H1 (cell line): Measurements from ENCODE around the gene CAD. TPM values are rescaled to one million over a fixed set of nuclear protein-coding genes. Genes with fewer than 3 reads are reported as not detected.

Source experiments
- CTCF ChIA-PET: fragments of 300-600 bp; sonication (Branson Sonifier 250); formaldehyde crosslinking; loops from one replicate; lab custom pipeline; 2021; ENCODE audit not compliant: partially characterized antibody; lab: Charles Lee
- POLR2A ChIA-PET: fragments of 300-600 bp; sonication (Branson Sonifier 250); formaldehyde crosslinking; loops from one replicate; lab custom pipeline; 2021; ENCODE audit warnings: inconsistent platforms; ENCODE audit not compliant: partially characterized antibody; lab: Charles Lee
- DNase-seq, 2 experiments: peaks; one replicate each; pipeline versions ENCODE4 v3.0.0 to v3.0.0-alpha.2; 2010 to 2022; ENCODE audit warnings: low spot score in 2 of 2, low read depth in 1 of 2, mixed read lengths in 1 of 2
- FAIRE-seq: peaks from 2 replicates; lab custom pipeline; 2011; peaks lifted over from hg19 to GRCh38; lab: Jason Lieb, UNC
- H2AFZ ChIP-seq: 2 replicates; pipeline ENCODE4 v1.8.1; 2012; ENCODE audit warnings: low read length, inconsistent platforms
- H2AK5ac ChIP-seq: 2 replicates; pipeline ENCODE4 v1.6.1; 2013; ENCODE audit warnings: low read depth, low read length
- H2BK120ac ChIP-seq: replicated peaks from 2 replicates; pipeline ENCODE3; 2013; ENCODE audit warnings: low read depth, low read length, inconsistent platforms
- H2BK12ac ChIP-seq: 2 replicates; pipeline ENCODE4 v1.6.1; 2013; ENCODE audit warnings: low read depth, low read length
- H2BK15ac ChIP-seq: 2 replicates; pipeline ENCODE4 v1.6.1; 2013; ENCODE audit warnings: low read length
- H2BK20ac ChIP-seq: 2 replicates; pipeline ENCODE4 v1.6.1; 2013; ENCODE audit warnings: low read length
- H2BK5ac ChIP-seq: 2 replicates; pipeline ENCODE4 v1.6.1; 2013; ENCODE audit warnings: low read depth, low read length
- H3K14ac ChIP-seq: 2 replicates; pipeline ENCODE4 v1.6.1; 2013; ENCODE audit warnings: inconsistent platforms; ENCODE audit not compliant: insufficient read length
- H3K18ac ChIP-seq: 2 replicates; pipeline ENCODE4 v1.6.1; 2013; ENCODE audit warnings: low read length; ENCODE audit errors: extremely low read depth
- H3K23ac ChIP-seq: 2 replicates; pipeline ENCODE4 v1.6.1; 2013; ENCODE audit warnings: inconsistent platforms; ENCODE audit not compliant: insufficient read length
- H3K23me2 ChIP-seq: 2 replicates; pipeline ENCODE4 v1.6.1; 2013; ENCODE audit warnings: low read depth, low read length
- H3K27ac ChIP-seq: 2 replicates; pipeline ENCODE4 v1.6.1; 2011; ENCODE audit warnings: low read depth, low read length, inconsistent platforms
- H3K27me3 ChIP-seq, 4 experiments: replicated peaks in 1 of 4; 1 replicate in 1 of 4; 2 replicates in 3 of 4; pipeline versions ENCODE4 v1.6.1 to v1.8.1; 2011 to 2013; ENCODE audit warnings: low read length in 3 of 4, mild to moderate bottlenecking in 3 of 4, inconsistent platforms in 2 of 4, mixed read lengths in 2 of 4, moderate library complexity in 1 of 4; ENCODE audit not compliant: control insufficient read depth in 3 of 4, insufficient read depth in 3 of 4; ENCODE audit errors: extremely low read depth in 1 of 4
- H3K36me3 ChIP-seq, 4 experiments: 2 replicates each; pipeline versions ENCODE4 v1.6.1 to v1.8.1; 2011 to 2013; ENCODE audit warnings: mild to moderate bottlenecking in 4 of 4, low read length in 3 of 4, moderate library complexity in 2 of 4, control low read depth in 1 of 4, inconsistent platforms in 1 of 4; ENCODE audit not compliant: insufficient read depth in 4 of 4, control insufficient read depth in 2 of 4
- H3K4ac ChIP-seq: replicated peaks from 2 replicates; pipeline ENCODE3; 2013; ENCODE audit warnings: low read length, low read depth, mixed read lengths, inconsistent platforms; ENCODE audit not compliant: insufficient read length
- H3K4me1 ChIP-seq, 4 experiments: replicated peaks in 1 of 4; 1 replicate in 1 of 4; 2 replicates in 3 of 4; pipeline versions ENCODE4 v1.6.1 to v1.8.1; 2011 to 2013; ENCODE audit warnings: low read length in 3 of 4, inconsistent platforms in 2 of 4, mixed read lengths in 1 of 4; ENCODE audit not compliant: insufficient read depth in 4 of 4, control insufficient read depth in 3 of 4
- H3K4me2 ChIP-seq, 2 experiments: 2 replicates each; pipeline versions ENCODE4 v1.6.1 to v1.8.1; 2011 to 2013; ENCODE audit warnings: low read depth in 2 of 2, low read length in 2 of 2, control low read depth in 1 of 2, inconsistent platforms in 1 of 2, mild to moderate bottlenecking in 1 of 2; ENCODE audit not compliant: insufficient read depth in 1 of 2
- H3K4me3 ChIP-seq, 4 experiments: fragments of 200-600, 300-600 bp in 1 of 4; sonication (generic), shearing (Covaris generic), sonication (Bioruptor Twin) in 1 of 4; 2 replicates each; pipeline versions ENCODE4 v1.5.1 to v1.8.1; 2011 to 2016; ENCODE audit warnings: low read length in 4 of 4, low read depth in 3 of 4, control low read depth in 2 of 4, inconsistent platforms in 2 of 4, mild to moderate bottlenecking in 2 of 4, mixed read lengths in 1 of 4, moderate library complexity in 1 of 4; ENCODE audit not compliant: insufficient read depth in 2 of 4; ENCODE audit errors: extremely low read depth in 1 of 4
- H3K56ac ChIP-seq: replicated peaks from 2 replicates; pipeline ENCODE3; 2013; ENCODE audit warnings: low read depth, mild to moderate bottlenecking, mixed read lengths, low read length, inconsistent platforms; ENCODE audit not compliant: insufficient read length
- H3K79me1 ChIP-seq: 2 replicates; pipeline ENCODE4 v1.6.1; 2013; ENCODE audit warnings: low read depth, low read length, control low read depth
- H3K79me2 ChIP-seq, 2 experiments: 2 replicates each; pipeline versions ENCODE4 v1.6.1 to v1.8.1; 2012 to 2013; ENCODE audit warnings: low read length in 2 of 2, mild to moderate bottlenecking in 2 of 2, inconsistent platforms in 1 of 2; ENCODE audit not compliant: insufficient read depth in 2 of 2, control insufficient read depth in 1 of 2
- H3K9ac ChIP-seq, 4 experiments: replicated peaks in 1 of 4; 1 replicate in 1 of 4; 2 replicates in 3 of 4; pipeline versions ENCODE4 v1.6.1 to v1.8.1; 2011 to 2013; ENCODE audit warnings: low read depth in 3 of 4, low read length in 3 of 4, control low read depth in 2 of 4, mild to moderate bottlenecking in 2 of 4, moderate library complexity in 2 of 4, inconsistent platforms in 1 of 4; ENCODE audit errors: extremely low read depth in 1 of 4
- H3K9me3 ChIP-seq, 2 experiments: 2 replicates each; pipeline versions ENCODE4 v1.6.1 to v1.8.1; 2012 to 2013; ENCODE audit warnings: mild to moderate bottlenecking in 2 of 2, moderate library complexity in 2 of 2, control low read depth in 1 of 2, inconsistent platforms in 1 of 2, low read depth in 1 of 2, low read length in 1 of 2, mixed read lengths in 1 of 2; ENCODE audit not compliant: insufficient read depth in 2 of 2
- H4K20me1 ChIP-seq, 2 experiments: replicated peaks in 1 of 2; 2 replicates each; pipeline versions ENCODE3 to v1.8.1; 2011 to 2013; ENCODE audit warnings: inconsistent platforms in 2 of 2, low read length in 2 of 2, mild to moderate bottlenecking in 1 of 2; ENCODE audit not compliant: insufficient read depth in 2 of 2, control insufficient read depth in 1 of 2
- H4K5ac ChIP-seq: 2 replicates; pipeline ENCODE4 v1.6.1; 2013; ENCODE audit warnings: low read length, low read depth, mixed read lengths, inconsistent platforms; ENCODE audit not compliant: insufficient read length
- H4K8ac ChIP-seq: 2 replicates; pipeline ENCODE4 v1.8.0; 2013; ENCODE audit warnings: mild to moderate bottlenecking, moderate library complexity, low read length, inconsistent platforms; ENCODE audit not compliant: insufficient read depth; ENCODE audit errors: extremely low read depth
- H4K91ac ChIP-seq: replicated peaks from 2 replicates; pipeline ENCODE3; 2013; ENCODE audit warnings: low read length, mixed read lengths, inconsistent platforms; ENCODE audit not compliant: insufficient read length
- BCL11A ChIP-seq, 2 experiments: IDR thresholded peaks; one replicate each; pipeline ENCODE4 v1.6.1; 2011; ENCODE audit warnings: low read depth in 2 of 2, low read length in 2 of 2, mild to moderate bottlenecking in 2 of 2
- CREB1 ChIP-seq: IDR thresholded peaks from 2 replicates; pipeline ENCODE4 v1.6.1; 2012; ENCODE audit warnings: inconsistent platforms
- GTF2F1 ChIP-seq: IDR thresholded peaks from 2 replicates; pipeline ENCODE4 v1.6.1; 2012; ENCODE audit warnings: low read depth, low read length, improper control_type of control experiment, borderline replicate concordance
- HDAC6 ChIP-seq: IDR thresholded peaks from one replicate; pipeline ENCODE4 v1.7.1; 2012; ENCODE audit warnings: low read depth, mild to moderate bottlenecking, inconsistent platforms, low read length, moderate library complexity
- JUN ChIP-seq: IDR thresholded peaks from 2 replicates; pipeline ENCODE4 v1.6.1; 2011; ENCODE audit warnings: low read depth, mild to moderate bottlenecking, improper control_type of control experiment, low read length
- MAFK ChIP-seq: IDR thresholded peaks from 2 replicates; pipeline ENCODE4 v1.6.1; 2012; ENCODE audit warnings: low read depth, mild to moderate bottlenecking, improper control_type of control experiment, low read length
- NANOG ChIP-seq: IDR thresholded peaks from 2 replicates; pipeline ENCODE4 v1.6.1; 2011; ENCODE audit warnings: low read length, low read depth, mild to moderate bottlenecking, inconsistent platforms; ENCODE audit not compliant: insufficient read depth, poor library complexity, severe bottlenecking
- RFX5 ChIP-seq: IDR thresholded peaks from 2 replicates; pipeline ENCODE4 v1.6.1; 2011; ENCODE audit warnings: low read depth, low read length, improper control_type of control experiment, borderline replicate concordance
- SP4 ChIP-seq: IDR thresholded peaks from 2 replicates; pipeline ENCODE4 v1.6.1; 2012; ENCODE audit warnings: low read length, inconsistent platforms
- USF2 ChIP-seq: IDR thresholded peaks from 2 replicates; pipeline ENCODE4 v1.6.1; 2011; ENCODE audit warnings: low read length, improper control_type of control experiment
- ZNF274 ChIP-seq: IDR thresholded peaks from 2 replicates; pipeline ENCODE4 v1.7.0; 2012; ENCODE audit warnings: low read length, borderline replicate concordance; ENCODE audit errors: extremely low read depth
- WGBS, 2 experiments: shearing (Covaris generic) in 1 of 2; methylation state at CpG; one replicate each; pipeline versions ENCODE4 v1.1.6 to v1.1.7; 2013 to 2015; ENCODE audit warnings: low lambda C conversion rate in 2 of 2, mixed read lengths in 2 of 2, inconsistent platforms in 1 of 2, low coverage in 1 of 2, missing lambda C conversion rate in 1 of 2; ENCODE audit not compliant: insufficient replicate concordance in 2 of 2, insufficient coverage in 1 of 2, insufficient read length in 1 of 2; ENCODE audit errors: extremely low coverage in 1 of 2, missing lambda C conversion rate in 1 of 2; 5-methylcytosine and 5-hydroxymethylcytosine counted together
- polyA plus RNA-seq, 7 experiments: library from polyadenylated mRNA; depleted of rRNA in 3 of 7; stranded (reverse) in 5 of 7; unstranded in 2 of 7; fragments of >200 nt in 5 of 7; fragments of 200-250 nt in 2 of 7; gene quantifications; 1 replicate in 5 of 7; 2 replicates in 1 of 7; 4 replicates in 1 of 7; pipeline versions ENCODE4 v1.2.1 to v1.2.3, GENCODE V29; 2011 to 2013; ENCODE audit warnings: missing spikeins in 2 of 7, mixed read lengths in 2 of 7
- total RNA-seq: library from RNA; stranded (reverse); fragmentation: NEBNext Ultra II Directional; extraction: Animal tissue kit (Norgen Biotek cat#: 25700); gene quantifications from 2 replicates; pipeline ENCODE4 v1.2.1, GENCODE V29; 2021

The CAD gene
- total and polyA plus RNA-seq, 2 of the 8 experiments (the other 6 are each of a cell fraction or from before 2014, with no cell fraction given): 130 to 146 TPM

GRCh38 chr2:27201675-27202074 lies 15.5 kb upstream of the CAD start:
- H3K79me1 ChIP-seq: no peaks in the 10 kb centered on the region
- no peak overlapping the region for H4K5ac ChIP-seq
- peaks cover 44 to 63% (median 61%) of the 10 kb centered on the region in 4 experiments for H3K36me3 ChIP-seq
- no peak overlapping the region for H3K27ac ChIP-seq
- H2BK120ac ChIP-seq: no peak overlapping the region
- H3K56ac ChIP-seq: no peak overlapping the region
- no peak overlapping the region for H2BK15ac ChIP-seq
- H3K23ac ChIP-seq: no peak overlapping the region
- H3K27me3 ChIP-seq: no peaks in the 10 kb centered on the region
- H4K8ac ChIP-seq: no peak overlapping the region
- H4K91ac ChIP-seq: no peak overlapping the region
- H3K4me1 ChIP-seq: no peaks in the 10 kb centered on the region
- ChIA-PET POLR2A (interaction anchor here (0.8 to 5.7 kb wide), 5 partner anchors 10 to 19 kb away, joined by 3 to 35 read pairs (median 9); partner anchors contain the start of genes ATRAID, CAD and SLC5A6), CTCF (interaction anchor here (4.0 kb wide), 1 partner anchor 102 kb away, joined by 15 read pairs; no protein-coding TSS in a partner anchor)
- no peak overlapping the region for H3K9ac ChIP-seq
- H3K4me3 ChIP-seq: no peak overlapping the region
- H2BK12ac ChIP-seq: no peak overlapping the region
- H3K79me2 ChIP-seq: no peaks in the 10 kb centered on the region
- H3K4me2 ChIP-seq: no peak overlapping the region
- H4K20me1 ChIP-seq: peaks cover 0 to 12% of the 10 kb centered on the region in 2 experiments
- H3K4ac ChIP-seq: no peak overlapping the region
- 93% methylated on average over 7 of the region's 7 CpGs; no CpG with 5 or more reads in 1 of the 2 experiments for WGBS, 2 experiments
- no peaks in the 10 kb centered on the region for H3K9me3 ChIP-seq
- no peaks in the 10 kb centered on the region for H3K23me2 ChIP-seq
- DNase-seq: no peak
- no peak overlapping the region for H2BK5ac ChIP-seq
- H3K18ac ChIP-seq: no peak overlapping the region
- H3K14ac ChIP-seq: no peak overlapping the region
- no peak for FAIRE-seq
- no peak for TF ChIP-seq USF2
- TF ChIP-seq JUN: no peak
- no peak for TF ChIP-seq GTF2F1
- no peak for TF ChIP-seq ZNF274
- no peak for TF ChIP-seq BCL11A (IDR thresholded peaks at IDR 0.05; ENCODE audit: low read depth in 2 of 2, low read length in 2 of 2)
- TF ChIP-seq NANOG: no peak
- TF ChIP-seq CREB1: no peak
- no peak for TF ChIP-seq SP4
- TF ChIP-seq MAFK: no peak
- no peak for TF ChIP-seq HDAC6
- TF ChIP-seq RFX5: no peak
- no peak overlapping the region for H2AK5ac ChIP-seq
- no peak overlapping the region for H2BK20ac ChIP-seq
- H2AFZ ChIP-seq: no peak overlapping the region
